Measurements from ENCODE around the gene SCN7A. TPM values are rescaled to one million over a fixed set of nuclear protein-coding genes. Genes with fewer than 3 reads are reported as not detected.

SCN7A gene
- total RNA-seq, 1 donor from 2014 or later: 6.3 TPM

- Mint-ChIP-seq H3K4me1 (ENCODE audit: unreplicated experiment) (no peaks in the 10 kb centered on the region), H3K27ac (ENCODE audit: unreplicated experiment) (no peak overlapping the region), H3K9me3 (ENCODE audit: unreplicated experiment) (no peaks in the 10 kb centered on the region), H3K4me3 (ENCODE audit: unreplicated experiment) (no peak overlapping the region), H3K36me3 (ENCODE audit: low read depth, unreplicated experiment) (no peaks in the 10 kb centered on the region), H3K27me3 (ENCODE audit: unreplicated experiment) (no peaks in the 10 kb centered on the region)
- DNase-seq (ENCODE audit: low spot score): no peak
- no peak for TF ChIP-seq CTCF (IDR thresholded peaks at IDR 0.05; ENCODE audit: unreplicated experiment)
Observed at GRCh38 chr2:166406374-166406773, 87.7 kb downstream of the SCN7A start.

- Mint-ChIP-seq H3K4me3 (ENCODE audit: unreplicated experiment) (no peak overlapping the region), H3K27me3 (ENCODE audit: unreplicated experiment) (no peaks in the 10 kb centered on the region), H3K27ac (ENCODE audit: unreplicated experiment) (no peak overlapping the region), H3K36me3 (ENCODE audit: low read depth, unreplicated experiment) (no peaks in the 10 kb centered on the region), H3K9me3 (ENCODE audit: unreplicated experiment) (no peaks in the 10 kb centered on the region), H3K4me1 (ENCODE audit: unreplicated experiment) (no peaks in the 10 kb centered on the region)
- DNase-seq (ENCODE audit: low spot score): no peak
- no peak for TF ChIP-seq CTCF (IDR thresholded peaks at IDR 0.05; ENCODE audit: unreplicated experiment)
Observed at GRCh38 chr2:166405569-166405926, 88.5 kb downstream of the SCN7A start.

- TF ChIP-seq CTCF (IDR thresholded peaks at IDR 0.05; ENCODE audit: unreplicated experiment): no peak
- Mint-ChIP-seq H3K36me3 (ENCODE audit: low read depth, unreplicated experiment) (no peaks in the 10 kb centered on the region), H3K27ac (ENCODE audit: unreplicated experiment) (no peak overlapping the region), H3K4me1 (ENCODE audit: unreplicated experiment) (no peaks in the 10 kb centered on the region), H3K27me3 (ENCODE audit: unreplicated experiment) (no peaks in the 10 kb centered on the region), H3K4me3 (ENCODE audit: unreplicated experiment) (no peak overlapping the region), H3K9me3 (ENCODE audit: unreplicated experiment) (no peaks in the 10 kb centered on the region)
- no peak for DNase-seq (ENCODE audit: low spot score)
Observed at GRCh38 chr2:166404831-166405568, 89.0 kb downstream of the SCN7A start.

- no peaks in the 10 kb centered on the region for H3K36me3 Mint-ChIP-seq (ENCODE audit: low read depth, unreplicated experiment)
- no peak overlapping the region for H3K27ac Mint-ChIP-seq (ENCODE audit: unreplicated experiment)
- no peak overlapping the region for H3K4me3 Mint-ChIP-seq (ENCODE audit: unreplicated experiment)
- H3K27me3 Mint-ChIP-seq (ENCODE audit: unreplicated experiment): no peaks in the 10 kb centered on the region
- no peak for DNase-seq (ENCODE audit: low spot score)
- peaks cover 15% of the 10 kb centered on the region for H3K4me1 Mint-ChIP-seq (ENCODE audit: unreplicated experiment)
- no peaks in the 10 kb centered on the region for H3K9me3 Mint-ChIP-seq (ENCODE audit: unreplicated experiment)
- no peak for TF ChIP-seq CTCF (IDR thresholded peaks at IDR 0.05; ENCODE audit: unreplicated experiment)
Observed at GRCh38 chr2:166394245-166394644, 99.8 kb downstream of the SCN7A start.

- no peak for TF ChIP-seq CTCF (IDR thresholded peaks at IDR 0.05; ENCODE audit: unreplicated experiment)
- no peak overlapping the region for H3K4me3 Mint-ChIP-seq (ENCODE audit: unreplicated experiment)
- H3K4me1 Mint-ChIP-seq (ENCODE audit: unreplicated experiment): peaks cover 22% of the 10 kb centered on the region
- no peaks in the 10 kb centered on the region for H3K27me3 Mint-ChIP-seq (ENCODE audit: unreplicated experiment)
- H3K27ac Mint-ChIP-seq (ENCODE audit: unreplicated experiment): no peak overlapping the region
- no peak for DNase-seq (ENCODE audit: low spot score)
- no peaks in the 10 kb centered on the region for H3K36me3 Mint-ChIP-seq (ENCODE audit: low read depth, unreplicated experiment)
- H3K9me3 Mint-ChIP-seq (ENCODE audit: unreplicated experiment): no peaks in the 10 kb centered on the region
Observed at GRCh38 chr2:166393008-166393407, 101.0 kb downstream of the SCN7A start.
